Measurements from ENCODE around the gene ABCG8. TPM values are rescaled to one million over a fixed set of nuclear protein-coding genes. Genes with fewer than 3 reads are reported as not detected.
A peak's percentile ranks its signal among the peaks of the same experiment; 100 is the strongest.

The ABCG8 gene
- total and polyA plus RNA-seq, 9 of the 15 experiments (the other 6 are each of a cell fraction or from before 2014, with no cell fraction given) = not detected

GRCh38 chr2:43810452-43810851 lies 28.3 kb upstream of the ABCG8 start (continued):
- TF ChIP-seq PBX2 (CRISPR knock-in tag; IDR thresholded peaks at IDR 0.05; ENCODE audit: low read depth) = no peak
- TF ChIP-seq PBX2 (tag; conservative IDR thresholded peaks at IDR 0.05; ENCODE audit: low read depth) = peak; percentile 67
- peak; percentile 45 for TF ChIP-seq STAT5A (IDR thresholded peaks at IDR 0.05; ENCODE audit: borderline replicate concordance, low read length)
- TF ChIP-seq MEIS2 (IDR thresholded peaks at IDR 0.05; ENCODE audit: partially characterized antibody) = peak; percentile 68
- peak; percentile 65 for TF ChIP-seq TEAD4 (IDR thresholded peaks at IDR 0.05; ENCODE audit: low read length)
- no peak for TF ChIP-seq TEAD4 (CRISPR knock-in tag; IDR thresholded peaks at IDR 0.05; ENCODE audit: borderline replicate concordance)
- no peak for TF ChIP-seq RBM25 (IDR thresholded peaks at IDR 0.05; ENCODE audit: low read depth, low read length, severe bottlenecking)
- TF ChIP-seq POLR2AphosphoS5 (IDR thresholded peaks at IDR 0.05; ENCODE audit: control insufficient read depth, insufficient read depth, low read depth, low read length) = 0 out of 2 replicates have a peak, but pooled peaks have one; percentile 30
- no peak for TF ChIP-seq MLLT1 (IDR thresholded peaks at IDR 0.05)
- TF ChIP-seq CHD7 (IDR thresholded peaks at IDR 0.05; ENCODE audit: low read depth, low read length) = no peak
- TF ChIP-seq CBFA2T3 (IDR thresholded peaks at IDR 0.05) = peak; percentile 73

All from K562 (cell line).